ENCODE data around the gene MAGOH.
"Not testable (repeated sequence)": the region's sequence is repeated elsewhere in the genome, so short reads cannot be mapped to it uniquely, and the experiment has no call there.

DNA sequence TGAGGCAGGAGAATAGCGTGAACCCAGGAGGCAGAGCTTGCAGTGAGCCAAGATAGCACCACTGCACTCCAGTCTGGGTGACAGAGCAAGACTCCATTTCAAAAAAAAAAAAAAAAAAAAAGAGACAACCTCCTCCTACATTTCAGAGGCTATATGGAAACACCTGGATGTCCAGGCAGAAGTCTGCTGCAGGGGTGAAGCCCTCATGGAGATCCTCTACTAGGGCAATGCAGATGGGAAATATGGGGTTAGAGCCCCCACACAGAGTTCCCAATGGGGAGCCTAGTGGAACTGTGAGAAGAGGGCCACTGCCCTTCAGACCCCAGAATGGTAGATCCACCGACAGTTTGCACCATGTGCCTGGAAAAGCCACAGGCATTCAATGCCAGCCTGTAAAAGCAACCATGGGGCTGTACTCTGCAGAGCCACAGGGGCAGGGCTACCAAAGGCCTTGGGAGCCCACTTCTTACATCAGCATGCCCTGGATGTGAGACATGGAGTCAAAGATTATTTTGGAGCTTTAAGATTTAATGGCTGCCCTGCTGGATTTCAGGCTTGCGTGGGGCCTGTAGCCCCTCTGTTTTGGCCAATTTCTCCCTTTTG, 32.1 kb downstream of the MAGOH start:
- TF ChIP-seq POLR2A (IDR thresholded peaks at IDR 0.05; ENCODE audit: low read length); GATA1 (IDR thresholded peaks at IDR 0.05; ENCODE audit: low read depth, low read length): not testable (repeated sequence)

Data from erythroblast (primary cell).